DOHH2 (cell line): ENCODE data around the gene EML3.
A peak's percentile ranks its signal among the peaks of the same experiment; 100 is the strongest.

ENCODE experiments used
- H3F3A ChIP-seq: fragments of 200-600 bp; sonication (generic), shearing (Covaris generic); 2 replicates; pipeline ENCODE4 v1.6.0; 2016; ENCODE audit warnings: antibody characterized with exemption, mild to moderate bottlenecking; ENCODE audit not compliant: control insufficient read depth, insufficient read depth
- H3K27ac ChIP-seq: fragments of 200-600 bp; sonication (generic); 2 replicates; pipeline ENCODE4 v1.5.1; 2014; ENCODE audit warnings: low read depth, mild to moderate bottlenecking, low read length, moderate library complexity
- H3K27me3 ChIP-seq: fragments of 200-600 bp; sonication (generic); 2 replicates; pipeline ENCODE4 v1.6.1; 2014; ENCODE audit warnings: mild to moderate bottlenecking, low read length, mixed read lengths; ENCODE audit not compliant: control insufficient read depth
- H3K36me3 ChIP-seq: fragments of 200-600 bp; sonication (generic); 2 replicates; pipeline ENCODE4 v1.6.1; 2014; ENCODE audit warnings: mild to moderate bottlenecking, low read length, moderate library complexity, mixed read lengths; ENCODE audit not compliant: control insufficient read depth
- H3K4me1 ChIP-seq: fragments of 200-600 bp; sonication (generic); 2 replicates; pipeline ENCODE4 v1.6.1; 2014; ENCODE audit warnings: mild to moderate bottlenecking, low read length, mixed read lengths; ENCODE audit not compliant: control insufficient read depth
- H3K4me2 ChIP-seq: fragments of 200-600 bp; sonication (generic); 2 replicates; pipeline ENCODE4 v1.6.0; 2014; ENCODE audit warnings: mild to moderate bottlenecking, low read length, moderate library complexity
- H3K4me3 ChIP-seq: fragments of 200-600 bp; sonication (generic); 2 replicates; pipeline ENCODE4 v1.5.1; 2014; ENCODE audit warnings: mild to moderate bottlenecking, low read length, mixed read lengths
- H3K79me2 ChIP-seq: fragments of 200-600 bp; sonication (generic); 2 replicates; pipeline ENCODE4 v1.6.1; 2014; ENCODE audit warnings: mild to moderate bottlenecking, low read length, mixed read lengths; ENCODE audit not compliant: control insufficient read depth
- H3K9me2 ChIP-seq: fragments of 200-600 bp; sonication (generic); replicated peaks from 2 replicates; pipeline ENCODE4 v1.6.1; 2014; ENCODE audit warnings: mild to moderate bottlenecking, low read length, mixed read lengths; ENCODE audit not compliant: control insufficient read depth
- H3K9me3 ChIP-seq: fragments of 200-600 bp; sonication (generic); 2 replicates; pipeline ENCODE4 v1.6.1; 2014; ENCODE audit warnings: antibody characterized with exemption, low read length, mixed read lengths; ENCODE audit not compliant: control insufficient read depth, insufficient read depth
- H4K20me1 ChIP-seq: fragments of 200-600 bp; sonication (generic); 2 replicates; pipeline ENCODE4 v1.6.0; 2014; ENCODE audit warnings: low read depth, mild to moderate bottlenecking, antibody characterized with exemption, low read length, moderate library complexity; ENCODE audit not compliant: control insufficient read depth, insufficient read depth
- EZH2phosphoT487 ChIP-seq: fragments of 200-600 bp; sonication (generic); IDR thresholded peaks from 2 replicates; pipeline ENCODE4 v1.6.1; 2017; ENCODE audit warnings: borderline replicate concordance, mild to moderate bottlenecking, antibody characterized with exemption, low read length, moderate library complexity, mixed read lengths
- TF ChIP-seq, protein P1 (sequence below): fragments of 200-600 bp; sonication (generic); IDR thresholded peaks from one replicate; pipeline ENCODE4 v1.5.1; 2014; ENCODE audit warnings: antibody characterized with exemption, mild to moderate bottlenecking, low read depth, low read length; ENCODE audit not compliant: poor library complexity, severe bottlenecking

EML3 gene

GRCh38 chr11:62607714-62608113 is 4.9 kb downstream of the EML3 start:
- Histone ChIP-seq H3K4me3 (peak overlapping the region; percentile 0; the same call in 1 of the 2 replicates), H3K27me3 (no peaks in the 10 kb centered on the region), H3K4me1 (peaks cover 32% of the 10 kb centered on the region), H3K4me2 (peak overlapping the region; percentile 36), H3F3A (peaks cover 2% of the 10 kb centered on the region; the same call in 1 of the 2 replicates), H4K20me1 (no peaks in the 10 kb centered on the region), H3K9me3 (no peaks in the 10 kb centered on the region), H3K27ac (no peak overlapping the region), H3K36me3 (peaks cover 57% of the 10 kb centered on the region), H3K79me2 (peaks cover 17% of the 10 kb centered on the region), H3K9me2 (no peaks in the 10 kb centered on the region)
- TF ChIP-seq, protein P1, sequence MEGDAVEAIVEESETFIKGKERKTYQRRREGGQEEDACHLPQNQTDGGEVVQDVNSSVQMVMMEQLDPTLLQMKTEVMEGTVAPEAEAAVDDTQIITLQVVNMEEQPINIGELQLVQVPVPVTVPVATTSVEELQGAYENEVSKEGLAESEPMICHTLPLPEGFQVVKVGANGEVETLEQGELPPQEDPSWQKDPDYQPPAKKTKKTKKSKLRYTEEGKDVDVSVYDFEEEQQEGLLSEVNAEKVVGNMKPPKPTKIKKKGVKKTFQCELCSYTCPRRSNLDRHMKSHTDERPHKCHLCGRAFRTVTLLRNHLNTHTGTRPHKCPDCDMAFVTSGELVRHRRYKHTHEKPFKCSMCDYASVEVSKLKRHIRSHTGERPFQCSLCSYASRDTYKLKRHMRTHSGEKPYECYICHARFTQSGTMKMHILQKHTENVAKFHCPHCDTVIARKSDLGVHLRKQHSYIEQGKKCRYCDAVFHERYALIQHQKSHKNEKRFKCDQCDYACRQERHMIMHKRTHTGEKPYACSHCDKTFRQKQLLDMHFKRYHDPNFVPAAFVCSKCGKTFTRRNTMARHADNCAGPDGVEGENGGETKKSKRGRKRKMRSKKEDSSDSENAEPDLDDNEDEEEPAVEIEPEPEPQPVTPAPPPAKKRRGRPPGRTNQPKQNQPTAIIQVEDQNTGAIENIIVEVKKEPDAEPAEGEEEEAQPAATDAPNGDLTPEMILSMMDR: no peak
- TF ChIP-seq EZH2phosphoT487: no peak

GRCh38 chr11:62605902-62606301 is 6.7 kb downstream of the EML3 start:
- Histone ChIP-seq H3K79me2 (peaks cover 11% of the 10 kb centered on the region), H3K27me3 (no peaks in the 10 kb centered on the region), H3K4me1 (peaks cover 32% of the 10 kb centered on the region), H3K27ac (no peak overlapping the region), H3K4me3 (no peak overlapping the region), H3K36me3 (peaks cover 64% of the 10 kb centered on the region), H3K9me2 (no peaks in the 10 kb centered on the region), H3K9me3 (no peaks in the 10 kb centered on the region), H3K4me2 (no peak overlapping the region), H4K20me1 (no peaks in the 10 kb centered on the region), H3F3A (peaks cover 2% of the 10 kb centered on the region; the same call in 1 of the 2 replicates)
- no peak for TF ChIP-seq EZH2phosphoT487
- TF ChIP-seq, protein P1: no peak

DNA sequence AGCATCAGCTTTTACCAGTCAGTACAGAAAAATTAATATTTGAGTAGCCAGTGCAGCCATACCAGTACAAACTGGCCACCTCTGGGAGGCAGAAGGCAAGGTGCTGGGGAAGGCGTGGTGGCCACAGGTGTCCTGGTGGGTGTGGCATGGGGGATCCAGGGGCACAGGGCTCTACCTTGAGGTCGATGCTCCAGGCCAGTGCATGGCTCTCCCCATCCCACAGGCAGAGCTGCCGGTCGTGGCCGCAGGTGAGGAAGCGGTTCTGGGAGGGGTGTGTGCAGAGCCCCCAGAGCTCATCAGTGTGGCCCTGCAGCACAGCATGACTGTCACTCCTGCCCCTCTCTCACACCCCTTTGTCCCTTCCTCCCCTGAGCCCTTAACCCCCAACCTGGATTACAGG is 7.1 kb downstream of the EML3 start:
- H3K4me3 ChIP-seq: no peak overlapping the region
- no peak for TF ChIP-seq EZH2phosphoT487
- TF ChIP-seq, protein P1: no peak

More for the DNA sequence above, 7.1 kb downstream of the EML3 start:
- Histone ChIP-seq H3K4me1 (peaks cover 28% of the 10 kb centered on the region), H3K9me3 (no peaks in the 10 kb centered on the region), H3K36me3 (peaks cover 64% of the 10 kb centered on the region), H3K27me3 (no peaks in the 10 kb centered on the region), H3F3A (peaks cover 2% of the 10 kb centered on the region; the same call in 1 of the 2 replicates), H3K4me2 (no peak overlapping the region), H3K9me2 (no peaks in the 10 kb centered on the region), H3K79me2 (peaks cover 12% of the 10 kb centered on the region), H4K20me1 (no peaks in the 10 kb centered on the region), H3K27ac (no peak overlapping the region)
